CMK (cell line): Measurements from ENCODE around the gene KCNMB3.
"Not testable (repeated sequence)": the region's sequence is repeated elsewhere in the genome, so short reads cannot be mapped to it uniquely, and the experiment has no call there.

ENCODE experiments used
- DNase-seq: peaks from one replicate; pipeline ENCODE4 v3.0.0-alpha.2; 2010; ENCODE audit warnings: low read depth

KCNMB3 gene, protein sequence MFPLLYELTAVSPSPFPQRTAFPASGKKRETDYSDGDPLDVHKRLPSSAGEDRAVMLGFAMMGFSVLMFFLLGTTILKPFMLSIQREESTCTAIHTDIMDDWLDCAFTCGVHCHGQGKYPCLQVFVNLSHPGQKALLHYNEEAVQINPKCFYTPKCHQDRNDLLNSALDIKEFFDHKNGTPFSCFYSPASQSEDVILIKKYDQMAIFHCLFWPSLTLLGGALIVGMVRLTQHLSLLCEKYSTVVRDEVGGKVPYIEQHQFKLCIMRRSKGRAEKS

GRCh38 chr3:179250803-179251476 lies at the start of gene KCNMB3:
Gene KCNMB3, minus strand, starts transcription at chr3:179251114. Its CDS starts 124 bp downstream, at chr3:179250990.
- DNase-seq: no peak

GRCh38 chr3:179299999-179300613 lies 49.2 kb upstream of the KCNMB3 start:
- DNase-seq: no peak

- DNase-seq: no peak
Observed at GRCh38 chr3:179299316-179299715, 48.4 kb upstream of the KCNMB3 start.

DNA sequence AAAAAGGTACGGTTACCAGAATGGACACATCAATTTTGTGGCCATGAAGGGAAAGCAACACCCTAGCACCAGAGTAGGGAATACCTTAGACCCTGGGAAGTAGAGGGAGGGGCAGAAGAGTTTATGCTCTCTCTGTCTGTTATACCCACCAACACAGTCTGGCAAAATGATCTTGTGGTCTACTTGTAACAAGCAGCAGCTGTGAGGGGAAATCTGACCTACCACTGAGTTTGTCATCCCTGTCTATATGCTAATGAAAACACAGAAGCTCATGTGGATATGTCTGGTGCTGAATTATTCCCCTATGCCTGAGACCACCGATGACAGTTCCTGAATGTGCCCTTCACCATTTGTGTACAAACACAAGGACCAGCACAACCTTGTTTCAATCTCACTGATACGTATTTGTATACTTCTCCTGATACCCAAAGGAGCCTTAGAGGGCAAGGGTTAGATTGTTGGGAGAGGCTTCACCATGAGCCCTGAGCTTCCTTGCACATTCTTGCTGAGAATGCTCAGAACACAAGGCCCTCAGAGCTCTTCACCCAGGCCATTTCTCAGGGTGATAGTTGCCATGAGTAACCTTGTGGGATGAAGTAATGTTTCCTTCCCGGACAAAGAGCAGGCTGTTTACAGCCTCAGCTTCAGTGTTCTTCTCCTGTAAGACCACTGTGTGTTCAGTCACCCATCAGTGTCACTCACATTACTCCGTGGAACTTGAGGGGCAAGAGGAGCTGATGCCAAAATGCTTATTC lies 47.2 kb upstream of the KCNMB3 start:
- DNase-seq: no peak

DNA sequence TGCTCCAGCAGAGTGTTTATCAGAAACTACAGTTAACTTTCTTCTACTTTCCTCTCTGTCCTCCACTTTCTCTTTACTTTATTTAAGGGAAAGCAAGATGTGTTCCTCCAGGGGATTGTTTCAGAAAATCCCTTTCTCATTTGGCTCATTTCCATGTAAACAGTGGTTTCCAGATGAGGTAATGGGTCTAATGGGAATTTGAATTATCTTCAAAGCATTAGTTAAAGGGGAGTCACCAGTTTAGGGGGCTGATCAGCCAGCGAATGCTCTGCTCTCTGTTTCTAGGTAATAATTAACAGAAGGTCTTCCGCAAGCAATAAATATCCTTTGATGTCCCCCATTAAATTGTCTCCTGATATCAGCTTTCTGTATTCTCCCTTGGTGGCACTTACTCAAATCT lies 41.5 kb upstream of the KCNMB3 start:
- no peak for DNase-seq

DNA sequence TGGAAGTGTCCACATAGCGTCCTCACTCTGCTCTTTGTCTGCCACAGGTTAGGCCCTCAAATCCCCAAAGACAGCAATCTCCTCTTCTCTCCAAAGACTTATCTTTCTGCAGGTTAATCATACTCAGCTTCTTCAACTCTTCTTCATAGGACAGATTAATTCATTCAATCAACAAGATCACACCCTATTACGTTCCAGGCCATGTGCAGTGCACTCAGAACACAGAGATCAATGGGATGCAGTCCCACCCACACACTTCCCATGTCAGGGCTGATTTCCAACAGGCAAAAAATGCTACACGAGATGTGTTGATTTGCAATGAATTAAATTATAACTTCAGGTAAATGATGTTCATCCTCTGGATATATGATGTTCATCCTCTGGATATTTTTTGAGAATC lies 38.4 kb upstream of the KCNMB3 start:
- DNase-seq: no peak

- DNase-seq: no peak
Observed at GRCh38 chr3:179288845-179289244, 37.9 kb upstream of the KCNMB3 start.

DNA sequence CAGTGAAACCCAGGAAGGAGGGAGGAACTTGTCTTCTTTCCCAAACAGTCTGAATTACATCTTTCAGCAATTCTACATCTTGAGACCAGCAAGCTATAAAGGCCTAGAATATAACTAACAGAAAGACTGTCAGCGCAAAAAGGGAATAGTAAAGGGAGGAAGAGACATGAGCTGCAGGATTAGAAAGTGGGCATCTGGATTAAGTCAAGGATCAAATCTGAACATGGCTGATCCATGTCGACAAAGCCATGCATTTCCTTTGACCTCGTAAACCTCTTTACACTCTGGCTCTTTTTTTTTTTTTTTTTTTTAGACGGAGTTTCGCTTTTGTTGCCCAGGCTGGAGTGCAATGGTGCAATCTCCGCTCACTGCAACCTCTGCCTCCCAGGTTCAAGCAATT lies 35.4 kb upstream of the KCNMB3 start:
- DNase-seq: no peak

- no peak for DNase-seq
Observed at GRCh38 chr3:179281825-179282224, 30.9 kb upstream of the KCNMB3 start.

- no peak for DNase-seq
Observed at GRCh38 chr3:179279837-179280236, 28.9 kb upstream of the KCNMB3 start.

- DNase-seq: no peak
Observed at GRCh38 chr3:179278932-179279693, 28.2 kb upstream of the KCNMB3 start.

DNA sequence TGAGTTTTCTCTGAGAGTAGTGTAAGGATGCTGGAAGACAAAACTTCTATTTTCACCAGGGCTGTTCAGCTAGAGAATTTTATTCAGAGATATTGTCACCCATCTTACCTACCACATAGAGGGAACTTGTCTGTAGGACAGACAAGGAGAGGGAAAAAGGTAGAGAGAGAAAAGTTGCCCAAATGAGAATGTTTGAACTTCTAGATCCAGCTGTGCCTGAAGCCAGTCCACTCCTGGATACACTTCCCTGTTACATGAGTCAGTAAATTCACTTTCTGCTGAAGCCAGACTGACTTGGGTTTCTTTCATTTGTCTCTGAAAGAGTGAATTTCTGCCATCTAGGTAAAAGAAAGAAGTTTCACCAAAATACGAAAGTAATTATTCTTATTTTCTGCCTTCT lies 27.2 kb upstream of the KCNMB3 start:
- no peak for DNase-seq

- no peak for DNase-seq
Observed at GRCh38 chr3:179276743-179277142, 25.8 kb upstream of the KCNMB3 start.

GRCh38 chr3:179276001-179276400 lies 25.1 kb upstream of the KCNMB3 start:
- no peak for DNase-seq

DNA sequence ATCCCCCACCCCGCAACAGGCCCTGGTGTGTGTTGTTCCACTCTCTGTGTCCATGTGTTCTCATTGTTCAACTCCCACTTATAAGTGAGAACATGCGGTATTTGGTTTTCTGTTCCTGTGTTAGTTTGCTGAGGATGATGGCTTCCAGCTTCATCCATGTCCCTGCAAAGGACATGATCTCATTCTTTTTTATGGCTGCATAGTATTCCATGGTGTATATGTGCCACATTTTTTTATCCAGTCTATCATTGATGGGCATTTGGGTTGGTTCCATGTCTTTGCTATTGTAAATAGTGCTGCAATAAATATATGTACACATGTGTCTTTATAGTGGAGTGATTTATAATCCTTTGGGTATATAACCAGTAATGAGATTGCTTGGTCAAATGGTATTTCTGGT lies 23.5 kb upstream of the KCNMB3 start:
- not testable (repeated sequence) for DNase-seq

- no peak for DNase-seq
Observed at GRCh38 chr3:179272385-179272784, 21.5 kb upstream of the KCNMB3 start.

- DNase-seq: no peak
Observed at GRCh38 chr3:179269152-179269707, 18.3 kb upstream of the KCNMB3 start.

DNA sequence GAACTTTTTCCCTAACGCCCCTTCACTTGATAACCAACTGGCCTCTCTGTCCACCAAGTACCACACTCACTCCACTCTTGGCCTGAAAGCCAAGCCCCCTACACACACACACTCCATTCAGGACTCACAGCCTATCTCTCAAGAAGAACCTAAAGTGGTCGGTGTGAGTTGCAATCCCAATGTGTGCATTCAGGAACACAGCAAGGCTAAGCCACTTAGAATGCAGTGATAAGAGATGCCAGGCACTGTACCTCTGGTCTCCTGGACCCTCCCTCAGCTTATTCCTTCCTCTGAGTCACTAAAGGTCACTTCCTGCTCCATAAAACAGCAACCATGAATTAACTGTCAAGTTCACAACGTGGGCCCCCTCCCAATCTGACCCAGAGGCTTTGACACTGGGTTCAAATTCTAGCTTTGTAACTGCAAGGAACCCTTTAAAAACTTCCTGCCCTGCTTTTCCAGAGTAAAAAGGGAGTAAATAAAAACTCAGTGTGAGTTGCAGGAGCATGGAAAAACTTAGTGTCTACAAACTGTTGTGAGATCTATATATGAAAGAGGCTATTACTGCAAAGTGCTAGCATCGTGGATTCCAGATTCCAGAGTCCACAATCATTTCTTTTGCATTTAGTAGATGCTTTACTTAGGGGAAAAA lies 17.6 kb upstream of the KCNMB3 start:
- DNase-seq: peak; percentile 61

DNA sequence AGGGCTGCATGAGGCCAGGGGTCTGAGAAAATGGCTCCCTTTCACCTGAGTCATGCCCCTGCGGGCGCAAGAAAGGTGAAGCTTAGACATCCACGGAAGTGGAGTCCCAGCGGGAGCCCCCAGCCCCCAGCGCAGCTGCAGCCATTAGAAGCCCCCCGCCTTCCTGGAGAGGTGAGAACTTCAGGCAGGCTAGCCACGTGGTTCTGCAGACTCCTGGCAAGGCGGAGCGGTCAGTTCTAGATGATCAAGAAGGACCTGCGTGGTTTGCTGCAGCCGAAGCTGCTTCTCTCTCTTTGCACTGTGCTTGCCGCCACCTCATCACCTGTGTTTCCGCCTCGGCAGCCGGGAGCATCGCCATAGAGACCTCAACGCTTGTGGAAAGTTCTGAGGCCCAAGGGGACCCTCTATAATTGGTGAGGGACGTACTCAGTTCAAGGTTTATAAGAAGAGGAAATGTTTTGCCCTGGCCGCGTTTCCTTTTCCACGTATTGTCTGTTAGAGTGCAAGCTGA lies 15.8 kb upstream of the KCNMB3 start:
- no peak for DNase-seq

DNA sequence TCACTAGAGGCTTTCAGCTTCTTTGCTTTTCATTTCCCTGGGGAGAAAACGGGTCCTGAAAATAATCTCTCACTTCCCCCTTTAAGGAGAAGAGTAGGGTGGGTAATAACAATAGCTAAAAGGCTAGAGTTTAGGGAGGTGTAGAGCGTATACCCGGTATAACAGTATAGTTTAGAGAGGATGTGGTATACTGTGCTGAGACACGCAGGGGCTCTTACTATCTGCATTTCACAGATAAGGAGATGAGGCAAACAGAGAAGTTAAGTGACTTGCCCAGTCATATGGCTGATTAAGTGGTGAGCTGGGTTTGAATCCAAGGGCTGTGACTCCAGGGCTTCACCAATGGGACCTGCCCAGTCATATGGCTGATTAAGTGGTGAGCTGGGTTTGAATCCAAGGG lies 15.0 kb upstream of the KCNMB3 start:
- DNase-seq: peak; percentile 33

DNA sequence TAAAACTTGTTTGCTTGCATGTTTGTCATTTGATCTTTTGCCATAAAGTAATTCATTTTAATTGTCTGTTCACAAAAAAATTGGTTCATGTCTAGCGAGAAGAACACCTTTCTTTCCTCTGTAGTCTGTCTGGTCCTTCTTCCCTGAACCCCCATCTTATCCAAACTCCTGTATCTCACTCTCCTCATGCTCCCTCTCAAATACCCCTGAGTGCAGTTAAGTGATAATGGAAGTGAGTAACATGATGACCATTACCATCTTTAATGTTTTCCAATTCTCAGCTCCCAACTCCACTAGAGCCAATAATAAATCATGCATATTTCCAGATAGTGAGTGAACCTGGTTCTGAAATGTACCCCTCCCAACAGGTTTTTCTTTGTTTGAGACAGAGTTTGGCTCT lies 14.2 kb upstream of the KCNMB3 start:
- DNase-seq: no peak
